Liver (tissue), 9 donors: ENCODE results near the gene DPF3. TPM values are rescaled to one million over a fixed set of nuclear protein-coding genes. Genes with fewer than 3 reads are reported as not detected.

Experiments
- DNase-seq: peaks from one replicate; pipeline ENCODE4 v3.0.0-alpha.2; 2017; ENCODE audit warnings: low spot score
- H3K27ac ChIP-seq, 2 donors: one replicate each; pipeline ENCODE4 v1.7.0; 2013; ENCODE audit warnings: inconsistent platforms in 2 of 2, low read length in 2 of 2, control low read depth in 1 of 2, low read depth in 1 of 2, mild to moderate bottlenecking in 1 of 2
- H3K27me3 ChIP-seq, 4 donors: one replicate each; pipeline versions ENCODE4 v1.6.1 to v1.7.0; 2013; ENCODE audit warnings: low read length in 3 of 4, inconsistent platforms in 1 of 4, mild to moderate bottlenecking in 1 of 4, moderate library complexity in 1 of 4; ENCODE audit not compliant: control insufficient read depth in 4 of 4, insufficient read depth in 4 of 4
- H3K36me3 ChIP-seq, 4 donors: one replicate each; pipeline versions ENCODE4 v1.6.1 to v1.7.0; 2013; ENCODE audit warnings: low read length in 3 of 4, mild to moderate bottlenecking in 3 of 4, low read depth in 1 of 4, moderate library complexity in 1 of 4; ENCODE audit not compliant: control insufficient read depth in 4 of 4, insufficient read depth in 3 of 4
- H3K4me1 ChIP-seq, 4 donors: one replicate each; pipeline versions ENCODE4 v1.6.1 to v1.7.0; 2013; ENCODE audit warnings: low read length in 3 of 4, mild to moderate bottlenecking in 3 of 4, moderate library complexity in 1 of 4; ENCODE audit not compliant: control insufficient read depth in 4 of 4, insufficient read depth in 4 of 4
- H3K4me3 ChIP-seq, 3 donors: one replicate each; pipeline versions ENCODE4 v1.6.1 to v1.7.0; 2013; ENCODE audit warnings: low read length in 3 of 3, control low read depth in 1 of 3, low read depth in 1 of 3, mild to moderate bottlenecking in 1 of 3
- H3K9ac ChIP-seq, 2 donors: one replicate each; pipeline ENCODE4 v1.7.0; 2013; ENCODE audit warnings: low read length in 2 of 2, mild to moderate bottlenecking in 2 of 2, moderate library complexity in 2 of 2, control low read depth in 1 of 2, low read depth in 1 of 2
- H3K9me3 ChIP-seq, 4 donors: one replicate each; pipeline versions ENCODE4 v1.6.1 to v1.7.0; 2013; ENCODE audit warnings: low read length in 3 of 4; ENCODE audit not compliant: control insufficient read depth in 4 of 4
- ATF3 ChIP-seq: IDR thresholded peaks from 2 replicates; pipeline ENCODE4 v1.6.1; 2016; ENCODE audit warnings: antibody characterized with exemption
- CTCF ChIP-seq: fragments of 150-350 bp; IDR thresholded peaks from 2 replicates; pipeline ENCODE4 v1.5.1; 2017; ENCODE audit warnings: improper control_type of control experiment, low read depth, low read length; ENCODE audit not compliant: missing input control
- EGR1 ChIP-seq, 2 donors: IDR thresholded peaks; 2 replicates each; pipeline ENCODE4 v1.6.1; 2016 to 2018; ENCODE audit warnings: antibody characterized with exemption in 2 of 2, low read depth in 2 of 2
- FOXA1 ChIP-seq: IDR thresholded peaks from 2 replicates; pipeline ENCODE4 v1.6.1; 2016; ENCODE audit warnings: antibody characterized with exemption
- FOXA2 ChIP-seq: IDR thresholded peaks from 2 replicates; pipeline ENCODE4 v1.6.1; 2016; ENCODE audit warnings: antibody characterized with exemption
- GABPA ChIP-seq, 2 donors: IDR thresholded peaks in 1 of 2; conservative IDR thresholded peaks in 1 of 2; 2 replicates each; pipeline ENCODE4 v1.6.1; 2016; ENCODE audit warnings: antibody characterized with exemption in 2 of 2, mild to moderate bottlenecking in 1 of 2, moderate library complexity in 1 of 2
- HNF4A ChIP-seq, 2 donors: conservative IDR thresholded peaks; 2 replicates each; pipeline ENCODE4 v1.6.1; 2016; ENCODE audit warnings: antibody characterized with exemption in 2 of 2, mild to moderate bottlenecking in 2 of 2
- HNF4G ChIP-seq: IDR thresholded peaks from 2 replicates; pipeline ENCODE4 v1.6.1; 2016; ENCODE audit warnings: antibody characterized with exemption
- JUND ChIP-seq, 2 donors: IDR thresholded peaks; 2 replicates each; pipeline ENCODE4 v1.6.1; 2016; ENCODE audit warnings: antibody characterized with exemption in 2 of 2
- MAX ChIP-seq: IDR thresholded peaks from 2 replicates; pipeline ENCODE4 v1.6.1; 2016; ENCODE audit warnings: antibody characterized with exemption
- NR2F2 ChIP-seq: IDR thresholded peaks from 2 replicates; pipeline ENCODE4 v1.6.1; 2016; ENCODE audit warnings: antibody characterized with exemption
- RAD21 ChIP-seq, 2 donors: IDR thresholded peaks; 2 replicates each; pipeline ENCODE4 v1.6.1; 2016; ENCODE audit warnings: antibody characterized with exemption in 2 of 2, mild to moderate bottlenecking in 2 of 2
- RXRA ChIP-seq, 2 donors: IDR thresholded peaks; 2 replicates each; pipeline ENCODE4 v1.6.1; 2017 to 2018; ENCODE audit warnings: antibody characterized with exemption in 2 of 2, mild to moderate bottlenecking in 1 of 2
- SP1 ChIP-seq: IDR thresholded peaks from 2 replicates; pipeline ENCODE4 v1.6.1; 2018; ENCODE audit warnings: antibody characterized with exemption, mild to moderate bottlenecking
- TAF1 ChIP-seq: conservative IDR thresholded peaks from 2 replicates; pipeline ENCODE4 v1.6.1; 2016; ENCODE audit warnings: antibody characterized with exemption, mild to moderate bottlenecking
- YY1 ChIP-seq: IDR thresholded peaks from 2 replicates; pipeline ENCODE4 v1.6.1; 2016; ENCODE audit warnings: antibody characterized with exemption, mild to moderate bottlenecking
- WGBS: extraction: QIAGEN DNeasy Blood & Tissue Kit; methylation state at CpG from one replicate; pipeline ENCODE4 v1.1.7; 2013; 5-methylcytosine and 5-hydroxymethylcytosine counted together
- polyA plus RNA-seq, 2 donors: library from polyadenylated mRNA; stranded (reverse) in 1 of 2; unstranded in 1 of 2; fragments of 200-250 nt in 1 of 2; fragments of >200 nt in 1 of 2; fragmentation: Nextera tagmentation in 1 of 2; extraction: Ambion mirVana in 1 of 2; gene quantifications; one replicate each; pipeline versions ENCODE4 v1.2.1 to v1.2.3, GENCODE V29; 2013 to 2015
- total RNA-seq, 2 donors: library from RNA; depleted of rRNA; stranded (reverse); fragments of >200 nt; gene quantifications; one replicate each; pipeline ENCODE4 v1.2.3, GENCODE V29; 2014
- TF ChIP-seq, protein P1 (sequence below): IDR thresholded peaks from 2 replicates; pipeline ENCODE4 v1.6.1; 2016; ENCODE audit warnings: antibody characterized with exemption, mild to moderate bottlenecking
- TF ChIP-seq, protein P2 (sequence below): IDR thresholded peaks from 2 replicates; pipeline ENCODE4 v1.6.1; 2016; ENCODE audit warnings: antibody characterized with exemption
- donor health status: healthy.
- donor health status: healthy.
- donor health status: healthy.
- donor health status: healthy.
- donor health status: healthy.

Gene DPF3
- total and polyA plus RNA-seq, 4 donors = 1.1 to 23.2 (median 2.5) TPM

DNA sequence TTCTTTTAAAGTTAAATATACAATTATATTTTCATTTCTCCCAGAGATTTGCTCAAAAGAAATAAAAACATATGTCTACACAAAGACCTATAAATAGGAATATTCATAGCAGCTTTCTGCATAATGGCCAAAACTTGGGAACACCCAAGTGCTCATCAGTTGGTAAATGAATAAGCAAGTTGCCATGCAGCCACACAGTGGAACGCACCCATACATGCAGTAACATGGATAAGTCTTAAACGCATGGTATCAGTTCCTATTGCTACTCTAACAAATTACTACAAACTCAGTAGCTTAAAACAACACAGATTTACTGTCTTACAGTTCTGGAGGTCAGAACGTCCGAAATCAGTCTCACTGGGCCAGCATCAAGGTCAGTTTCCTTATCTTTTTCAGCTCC, 78.5 kb downstream of the DPF3 start:
- H3K9me3 ChIP-seq = peaks cover 0 to 3% (median 0%) of the 10 kb centered on the region in 4 donors
- WGBS = 91% methylated on average over 4 of the region's 4 CpGs
- H3K4me1 ChIP-seq = peaks cover 4 to 17% (median 12%) of the 10 kb centered on the region in 4 donors
- no peak for DNase-seq
- H3K4me3 ChIP-seq = no peak overlapping the region
- H3K27me3 ChIP-seq = no peaks in the 10 kb centered on the region
- TF ChIP-seq HNF4G = no peak
- no peak for TF ChIP-seq MAX
- peaks cover 0 to 2% (median 0%) of the 10 kb centered on the region in 4 donors for H3K36me3 ChIP-seq
- no peak overlapping the region for H3K9ac ChIP-seq
- H3K27ac ChIP-seq = no peak overlapping the region

DNA sequence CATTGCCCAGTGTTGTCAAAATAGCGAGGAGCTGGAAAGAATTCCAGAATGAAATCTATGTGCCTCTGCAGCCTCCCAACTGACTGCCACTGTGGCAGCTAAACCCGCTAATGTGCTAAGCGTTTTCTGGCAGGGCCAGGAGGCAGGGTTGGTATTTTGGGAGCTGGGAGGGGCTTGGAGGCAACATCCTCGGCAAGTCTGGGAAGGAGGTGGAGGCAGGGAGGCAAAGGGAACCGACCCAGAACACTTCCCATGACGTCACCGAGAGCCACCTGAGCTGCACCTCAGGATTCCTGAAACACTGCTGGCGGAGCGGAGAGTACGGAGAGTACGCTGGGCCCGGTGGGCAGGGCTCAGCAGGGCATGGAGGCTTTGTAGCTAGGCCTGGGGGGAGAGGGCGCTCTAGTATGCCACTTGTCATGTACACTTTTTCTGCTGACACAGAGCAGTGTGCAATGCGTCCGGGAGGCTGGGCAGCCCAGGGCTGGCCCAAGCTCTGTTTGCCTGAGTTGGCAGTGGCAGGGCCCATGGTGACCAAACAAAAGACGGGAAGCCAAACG, 81.5 kb downstream of the DPF3 start:
- peaks cover 4 to 17% (median 12%) of the 10 kb centered on the region in 4 donors for H3K4me1 ChIP-seq
- TF ChIP-seq JUND (IDR thresholded peaks at IDR 0.05) (peak in 1 of 2 donors; percentile 73), TAF1 (no peak), YY1 (peak; percentile 94), ATF3 (no peak), HNF4G (no peak), GABPA (IDR thresholded peaks at IDR 0.05 in 1 of 2, conservative IDR thresholded peaks at IDR 0.05 in 1 of 2) (no peak), SP1 (peak; percentile 47), FOXA2 (peak; percentile 33), RXRA (IDR thresholded peaks at IDR 0.05) (peak; percentile 25 to 81), FOXA1 (no peak), NR2F2 (no peak), RAD21 (IDR thresholded peaks at IDR 0.05) (peak; percentile 68 to 76), HNF4A (conservative IDR thresholded peaks at IDR 0.05) (peak; percentile 36 to 71), MAX (peak; percentile 65), EGR1 (IDR thresholded peaks at IDR 0.05; ENCODE audit: low read depth in 2 of 2) (peak in 1 of 2 donors; percentile 47), CTCF (peak; percentile 9)
- TF ChIP-seq, protein P1, sequence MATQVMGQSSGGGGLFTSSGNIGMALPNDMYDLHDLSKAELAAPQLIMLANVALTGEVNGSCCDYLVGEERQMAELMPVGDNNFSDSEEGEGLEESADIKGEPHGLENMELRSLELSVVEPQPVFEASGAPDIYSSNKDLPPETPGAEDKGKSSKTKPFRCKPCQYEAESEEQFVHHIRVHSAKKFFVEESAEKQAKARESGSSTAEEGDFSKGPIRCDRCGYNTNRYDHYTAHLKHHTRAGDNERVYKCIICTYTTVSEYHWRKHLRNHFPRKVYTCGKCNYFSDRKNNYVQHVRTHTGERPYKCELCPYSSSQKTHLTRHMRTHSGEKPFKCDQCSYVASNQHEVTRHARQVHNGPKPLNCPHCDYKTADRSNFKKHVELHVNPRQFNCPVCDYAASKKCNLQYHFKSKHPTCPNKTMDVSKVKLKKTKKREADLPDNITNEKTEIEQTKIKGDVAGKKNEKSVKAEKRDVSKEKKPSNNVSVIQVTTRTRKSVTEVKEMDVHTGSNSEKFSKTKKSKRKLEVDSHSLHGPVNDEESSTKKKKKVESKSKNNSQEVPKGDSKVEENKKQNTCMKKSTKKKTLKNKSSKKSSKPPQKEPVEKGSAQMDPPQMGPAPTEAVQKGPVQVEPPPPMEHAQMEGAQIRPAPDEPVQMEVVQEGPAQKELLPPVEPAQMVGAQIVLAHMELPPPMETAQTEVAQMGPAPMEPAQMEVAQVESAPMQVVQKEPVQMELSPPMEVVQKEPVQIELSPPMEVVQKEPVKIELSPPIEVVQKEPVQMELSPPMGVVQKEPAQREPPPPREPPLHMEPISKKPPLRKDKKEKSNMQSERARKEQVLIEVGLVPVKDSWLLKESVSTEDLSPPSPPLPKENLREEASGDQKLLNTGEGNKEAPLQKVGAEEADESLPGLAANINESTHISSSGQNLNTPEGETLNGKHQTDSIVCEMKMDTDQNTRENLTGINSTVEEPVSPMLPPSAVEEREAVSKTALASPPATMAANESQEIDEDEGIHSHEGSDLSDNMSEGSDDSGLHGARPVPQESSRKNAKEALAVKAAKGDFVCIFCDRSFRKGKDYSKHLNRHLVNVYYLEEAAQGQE = peak; percentile 71
- TF ChIP-seq, protein P2, sequence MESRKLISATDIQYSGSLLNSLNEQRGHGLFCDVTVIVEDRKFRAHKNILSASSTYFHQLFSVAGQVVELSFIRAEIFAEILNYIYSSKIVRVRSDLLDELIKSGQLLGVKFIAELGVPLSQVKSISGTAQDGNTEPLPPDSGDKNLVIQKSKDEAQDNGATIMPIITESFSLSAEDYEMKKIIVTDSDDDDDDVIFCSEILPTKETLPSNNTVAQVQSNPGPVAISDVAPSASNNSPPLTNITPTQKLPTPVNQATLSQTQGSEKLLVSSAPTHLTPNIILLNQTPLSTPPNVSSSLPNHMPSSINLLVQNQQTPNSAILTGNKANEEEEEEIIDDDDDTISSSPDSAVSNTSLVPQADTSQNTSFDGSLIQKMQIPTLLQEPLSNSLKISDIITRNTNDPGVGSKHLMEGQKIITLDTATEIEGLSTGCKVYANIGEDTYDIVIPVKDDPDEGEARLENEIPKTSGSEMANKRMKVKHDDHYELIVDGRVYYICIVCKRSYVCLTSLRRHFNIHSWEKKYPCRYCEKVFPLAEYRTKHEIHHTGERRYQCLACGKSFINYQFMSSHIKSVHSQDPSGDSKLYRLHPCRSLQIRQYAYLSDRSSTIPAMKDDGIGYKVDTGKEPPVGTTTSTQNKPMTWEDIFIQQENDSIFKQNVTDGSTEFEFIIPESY = peak; percentile 62
- H3K27ac ChIP-seq = peak overlapping the region; percentile 77 to 78
- DNase-seq = no peak
- H3K36me3 ChIP-seq = no peaks in the 10 kb centered on the region
- WGBS = 40% methylated on average over 17 of the region's 17 CpGs
- H3K4me3 ChIP-seq = peak overlapping the region in 1 of 3 donors; percentile 29
- H3K9ac ChIP-seq = peak overlapping the region; percentile 6 to 55
- no peaks in the 10 kb centered on the region for H3K27me3 ChIP-seq
- H3K9me3 ChIP-seq = no peaks in the 10 kb centered on the region
